Daoy (cell line): ENCODE data around the gene ARHGAP5. TPM values are rescaled to one million over a fixed set of nuclear protein-coding genes. Genes with fewer than 3 reads are reported as not detected.

ENCODE experiments used
- DNase-seq: peaks from one replicate; pipeline ENCODE4 v3.0.0-alpha.2; 2015; ENCODE audit warnings: low read depth
- total RNA-seq: library from RNA; depleted of rRNA; stranded (reverse); fragments of >200 nt; shearing (Covaris generic); gene quantifications from 2 replicates; pipeline ENCODE4 v1.2.3, GENCODE V29; 2014; rRNA removed

ARHGAP5 gene
- 56.0 and 64.9 TPM in 2 replicates for total RNA-seq

- peak; percentile 57 for DNase-seq
Observed at GRCh38 chr14:32077081-32078022, at the start of gene ARHGAP5. Gene ARHGAP5 (plus strand): TSS chr14:32077304. CDS start chr14:32090670, 13,366 bp downstream.

- peak; percentile 62 for DNase-seq
Observed at GRCh38 chr14:32028599-32028998, 48.5 kb upstream of the ARHGAP5 start.

- DNase-seq = no peak
Observed at GRCh38 chr14:32033543-32033942, 43.6 kb upstream of the ARHGAP5 start.

GRCh38 chr14:32038876-32039275 lies 38.2 kb upstream of the ARHGAP5 start:
- peak; percentile 50 for DNase-seq

GRCh38 chr14:32039401-32040030 lies 37.6 kb upstream of the ARHGAP5 start:
- DNase-seq = no peak

GRCh38 chr14:32043624-32044023 lies 33.5 kb upstream of the ARHGAP5 start:
- no peak for DNase-seq

GRCh38 chr14:32044454-32044853 lies 32.6 kb upstream of the ARHGAP5 start:
- no peak for DNase-seq

GRCh38 chr14:32047791-32048190 lies 29.3 kb upstream of the ARHGAP5 start:
- no peak for DNase-seq

- no peak for DNase-seq
Observed at GRCh38 chr14:32049361-32050088, 27.6 kb upstream of the ARHGAP5 start.

- no peak for DNase-seq
Observed at GRCh38 chr14:32050878-32051277, 26.2 kb upstream of the ARHGAP5 start.

- no peak for DNase-seq
Observed at GRCh38 chr14:32054536-32054935, 22.6 kb upstream of the ARHGAP5 start.

GRCh38 chr14:32055175-32055574 lies 21.9 kb upstream of the ARHGAP5 start:
- no peak for DNase-seq

- no peak for DNase-seq
Observed at GRCh38 chr14:32059702-32060101, 17.4 kb upstream of the ARHGAP5 start.

GRCh38 chr14:32064931-32065330 lies 12.2 kb upstream of the ARHGAP5 start:
- DNase-seq = no peak

GRCh38 chr14:32068708-32069107 lies 8.4 kb upstream of the ARHGAP5 start:
- DNase-seq = no peak

- no peak for DNase-seq
Observed at GRCh38 chr14:32070282-32070681, 6.8 kb upstream of the ARHGAP5 start.

GRCh38 chr14:32072676-32073075 lies 4.4 kb upstream of the ARHGAP5 start:
- no peak for DNase-seq

GRCh38 chr14:32073537-32074189 lies 3.4 kb upstream of the ARHGAP5 start:
- peak; percentile 72 for DNase-seq

GRCh38 chr14:32074887-32075572 lies 2.1 kb upstream of the ARHGAP5 start:
- no peak for DNase-seq

GRCh38 chr14:32075672-32076277 lies 1.3 kb upstream of the ARHGAP5 start:
- peak; percentile 22 for DNase-seq
